Transverse colon (tissue), 4 donors: Measurements from ENCODE around the gene GALNT13.

Source experiments
- EP300 ChIP-seq: sonication (generic); formaldehyde crosslinking; IDR thresholded peaks from one replicate; pipeline ENCODE4 v1.6.1; 2017; ENCODE audit warnings: antibody characterized with exemption, low read depth
- POLR2A ChIP-seq: fragments of 450-650 bp; IDR thresholded peaks from one replicate; pipeline ENCODE4 v1.6.1; 2016; ENCODE audit warnings: antibody characterized with exemption, mild to moderate bottlenecking, moderate library complexity
- POLR2AphosphoS5 ChIP-seq, 3 donors: sonication (generic); formaldehyde crosslinking; IDR thresholded peaks; one replicate each; pipeline ENCODE4 v1.6.1; 2016; ENCODE audit warnings: antibody characterized with exemption in 3 of 3
- TF ChIP-seq, protein P1 (sequence below), 5 experiments: fragments of 200-600 bp in 3 of 5; fragments of 450-650 bp in 2 of 5; sonication (generic) in 3 of 5; IDR thresholded peaks; 1 replicate in 2 of 5; 2 replicates in 3 of 5; pipeline ENCODE4 v1.5.1; 2016 to 2017; ENCODE audit warnings: antibody characterized with exemption in 5 of 5, inconsistent platforms in 3 of 5, mild to moderate bottlenecking in 2 of 5, moderate library complexity in 1 of 5

DNA sequence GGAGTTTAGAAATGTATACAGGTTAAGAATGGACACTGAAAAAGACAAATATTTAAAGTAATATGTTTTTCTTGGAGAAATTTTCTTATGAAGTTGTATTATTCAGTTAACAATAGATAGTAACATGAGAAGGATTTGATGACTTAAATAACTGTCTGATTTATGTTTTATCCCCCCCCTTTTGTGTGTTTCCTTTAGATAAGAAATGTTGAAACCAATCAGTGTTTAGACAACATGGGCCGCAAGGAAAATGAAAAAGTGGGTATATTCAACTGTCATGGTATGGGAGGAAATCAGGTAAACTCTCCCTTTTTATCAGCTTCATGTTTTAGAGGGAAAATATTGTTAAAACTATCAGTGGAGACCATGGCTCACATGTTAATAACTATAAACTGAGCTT is 537.1 kb downstream of the GALNT13 start:
- no peak for TF ChIP-seq POLR2A
- TF ChIP-seq POLR2AphosphoS5 (IDR thresholded peaks at IDR 0.05): no peak
- TF ChIP-seq EP300: no peak
- TF ChIP-seq, protein P1, sequence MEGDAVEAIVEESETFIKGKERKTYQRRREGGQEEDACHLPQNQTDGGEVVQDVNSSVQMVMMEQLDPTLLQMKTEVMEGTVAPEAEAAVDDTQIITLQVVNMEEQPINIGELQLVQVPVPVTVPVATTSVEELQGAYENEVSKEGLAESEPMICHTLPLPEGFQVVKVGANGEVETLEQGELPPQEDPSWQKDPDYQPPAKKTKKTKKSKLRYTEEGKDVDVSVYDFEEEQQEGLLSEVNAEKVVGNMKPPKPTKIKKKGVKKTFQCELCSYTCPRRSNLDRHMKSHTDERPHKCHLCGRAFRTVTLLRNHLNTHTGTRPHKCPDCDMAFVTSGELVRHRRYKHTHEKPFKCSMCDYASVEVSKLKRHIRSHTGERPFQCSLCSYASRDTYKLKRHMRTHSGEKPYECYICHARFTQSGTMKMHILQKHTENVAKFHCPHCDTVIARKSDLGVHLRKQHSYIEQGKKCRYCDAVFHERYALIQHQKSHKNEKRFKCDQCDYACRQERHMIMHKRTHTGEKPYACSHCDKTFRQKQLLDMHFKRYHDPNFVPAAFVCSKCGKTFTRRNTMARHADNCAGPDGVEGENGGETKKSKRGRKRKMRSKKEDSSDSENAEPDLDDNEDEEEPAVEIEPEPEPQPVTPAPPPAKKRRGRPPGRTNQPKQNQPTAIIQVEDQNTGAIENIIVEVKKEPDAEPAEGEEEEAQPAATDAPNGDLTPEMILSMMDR (IDR thresholded peaks at IDR 0.05): no peak
